Lower leg skin (tissue), 3 donors: ENCODE results near the gene EDEM2.

ENCODE experiments used
- POLR2A ChIP-seq, 2 donors: fragments of 450-650 bp; IDR thresholded peaks; one replicate each; pipeline ENCODE4 v1.6.1; 2016 to 2017; ENCODE audit warnings: antibody characterized with exemption in 2 of 2, mild to moderate bottlenecking in 1 of 2, moderate library complexity in 1 of 2
- TF ChIP-seq, protein P1 (sequence below), 3 donors: fragments of 450-650 bp; IDR thresholded peaks; one replicate each; pipeline ENCODE4 v1.5.1; 2016; ENCODE audit warnings: antibody characterized with exemption in 3 of 3, mild to moderate bottlenecking in 3 of 3, moderate library complexity in 2 of 3

GRCh38 chr20:35180266-35180665 lies 33.1 kb upstream of the EDEM2 start:
- TF ChIP-seq, protein P1, sequence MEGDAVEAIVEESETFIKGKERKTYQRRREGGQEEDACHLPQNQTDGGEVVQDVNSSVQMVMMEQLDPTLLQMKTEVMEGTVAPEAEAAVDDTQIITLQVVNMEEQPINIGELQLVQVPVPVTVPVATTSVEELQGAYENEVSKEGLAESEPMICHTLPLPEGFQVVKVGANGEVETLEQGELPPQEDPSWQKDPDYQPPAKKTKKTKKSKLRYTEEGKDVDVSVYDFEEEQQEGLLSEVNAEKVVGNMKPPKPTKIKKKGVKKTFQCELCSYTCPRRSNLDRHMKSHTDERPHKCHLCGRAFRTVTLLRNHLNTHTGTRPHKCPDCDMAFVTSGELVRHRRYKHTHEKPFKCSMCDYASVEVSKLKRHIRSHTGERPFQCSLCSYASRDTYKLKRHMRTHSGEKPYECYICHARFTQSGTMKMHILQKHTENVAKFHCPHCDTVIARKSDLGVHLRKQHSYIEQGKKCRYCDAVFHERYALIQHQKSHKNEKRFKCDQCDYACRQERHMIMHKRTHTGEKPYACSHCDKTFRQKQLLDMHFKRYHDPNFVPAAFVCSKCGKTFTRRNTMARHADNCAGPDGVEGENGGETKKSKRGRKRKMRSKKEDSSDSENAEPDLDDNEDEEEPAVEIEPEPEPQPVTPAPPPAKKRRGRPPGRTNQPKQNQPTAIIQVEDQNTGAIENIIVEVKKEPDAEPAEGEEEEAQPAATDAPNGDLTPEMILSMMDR (IDR thresholded peaks at IDR 0.05), result no peak
- TF ChIP-seq POLR2A (IDR thresholded peaks at IDR 0.05), result no peak
